Activated gamma-delta T cell treated with Interleukin-2 at 50 U/mL for 16 hours (primary cell): ENCODE measurements around the gene SPRING1.

Source experiments
- DNase-seq: peaks from one replicate; pipeline ENCODE4 v3.0.0-alpha.2; 2020

The SPRING1 gene

GRCh38 chr12:116707751-116708150 is 30.1 kb downstream of the SPRING1 start:
- no peak for DNase-seq

DNA sequence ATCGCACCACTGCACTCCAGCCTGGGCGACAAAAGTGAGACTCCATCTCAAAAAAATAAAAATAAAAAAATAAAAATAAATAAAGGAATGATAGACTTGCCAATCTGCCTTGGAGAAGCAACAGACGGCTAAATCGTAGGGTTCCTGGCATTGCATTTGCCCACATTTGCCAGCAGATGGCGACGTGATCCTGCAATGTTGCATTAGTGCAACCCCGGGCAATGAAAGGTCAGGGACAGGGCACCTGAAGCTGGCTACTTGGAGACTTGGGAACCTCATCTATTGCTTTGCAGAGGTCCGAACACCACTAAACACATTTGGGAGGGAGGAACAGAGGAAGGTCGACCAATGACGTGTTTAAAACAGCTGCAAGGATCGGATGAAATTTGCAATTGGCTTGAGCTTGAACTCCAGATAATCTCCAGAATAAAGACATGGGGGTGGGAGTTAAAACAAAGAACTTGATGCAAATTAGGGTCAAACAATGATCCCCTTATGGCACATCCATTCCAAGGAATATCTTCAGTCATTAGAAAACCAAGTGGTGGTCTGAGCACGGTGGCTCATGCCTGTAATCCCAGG is 34.6 kb downstream of the SPRING1 start:
- peak; percentile 65 for DNase-seq

DNA sequence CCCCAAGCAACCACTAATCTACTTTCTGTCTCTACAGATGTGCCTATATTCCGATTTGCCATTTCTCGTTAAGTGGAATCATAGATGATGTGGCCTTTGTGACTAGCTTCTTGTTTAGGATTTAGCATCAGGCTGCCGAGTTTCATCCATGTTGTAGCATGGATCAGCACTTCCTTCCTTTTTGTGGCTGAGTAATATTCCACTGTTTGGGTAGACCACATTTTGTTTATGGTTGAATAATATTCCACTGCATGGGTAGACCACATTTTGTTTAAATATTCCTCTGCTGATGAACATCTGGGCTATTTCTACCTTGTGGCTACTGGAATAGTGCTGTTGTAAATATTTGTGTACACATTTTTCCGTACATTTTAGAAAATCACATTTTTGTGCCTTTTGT is 36.4 kb downstream of the SPRING1 start:
- DNase-seq, result no peak

GRCh38 chr12:116700066-116700465 is 37.8 kb downstream of the SPRING1 start:
- no peak for DNase-seq

DNA sequence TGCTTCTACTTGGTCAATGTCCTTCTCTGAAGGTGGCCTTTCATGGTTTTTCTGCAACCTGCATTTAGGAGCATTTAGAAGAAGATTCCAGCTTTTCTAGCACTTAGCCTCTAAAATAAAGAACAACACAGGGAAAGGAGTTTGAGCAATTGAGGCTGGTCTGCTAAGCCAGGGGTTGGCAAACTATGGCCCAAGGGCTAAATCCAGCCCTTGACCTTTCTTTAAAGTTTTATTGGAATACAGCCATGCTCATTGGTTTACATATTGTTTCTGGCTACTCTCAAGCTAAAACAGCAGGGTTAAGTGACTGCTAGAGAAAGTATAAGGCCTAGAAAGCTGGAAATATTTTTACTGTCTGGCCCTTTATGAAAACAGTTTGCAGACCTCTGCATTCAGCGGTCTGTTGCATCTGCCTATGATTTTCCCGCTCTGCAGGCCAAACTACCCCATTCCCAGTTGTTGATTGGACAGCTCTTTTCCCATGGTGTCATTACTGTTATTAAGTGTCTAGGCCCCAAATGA is 39.3 kb downstream of the SPRING1 start:
- no peak for DNase-seq

DNA sequence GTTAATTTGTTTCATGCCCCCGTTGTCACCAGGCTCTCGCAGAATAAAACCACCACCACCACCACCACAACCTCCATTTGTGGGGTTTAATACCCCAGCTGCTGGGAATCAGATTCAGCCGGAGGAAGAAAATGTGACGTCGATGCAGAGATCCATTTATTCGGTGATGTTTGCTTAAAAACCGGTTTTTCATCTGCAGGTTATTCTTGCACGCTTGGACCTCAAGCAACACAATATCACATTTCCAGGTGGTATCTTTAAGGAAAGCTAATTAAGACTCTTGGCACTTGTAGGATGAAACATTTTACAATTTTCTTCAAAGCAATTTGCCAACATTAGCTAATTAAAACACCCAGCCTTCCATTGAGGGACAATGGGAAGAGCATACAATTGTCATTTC is 39.8 kb downstream of the SPRING1 start:
- DNase-seq, result no peak

DNA sequence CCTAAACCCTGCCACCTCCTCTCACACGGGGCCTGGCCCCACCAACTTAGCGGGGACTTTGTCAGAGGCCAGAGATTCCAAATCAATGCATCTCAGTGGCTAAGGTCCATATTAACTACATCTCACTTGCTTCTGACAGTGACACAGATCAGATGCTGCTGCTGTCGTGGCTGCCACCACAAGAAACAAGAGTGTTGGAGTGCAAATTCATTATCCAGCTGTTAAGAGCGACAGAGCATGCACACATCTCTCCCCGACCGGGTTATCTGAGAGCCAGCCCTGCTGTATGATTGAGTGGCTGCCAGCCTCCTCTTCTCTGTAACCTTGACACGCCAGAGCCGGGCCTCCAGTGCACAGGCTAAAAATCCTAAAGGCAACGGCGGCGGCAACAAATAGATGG is 40.2 kb downstream of the SPRING1 start:
- no peak for DNase-seq

DNA sequence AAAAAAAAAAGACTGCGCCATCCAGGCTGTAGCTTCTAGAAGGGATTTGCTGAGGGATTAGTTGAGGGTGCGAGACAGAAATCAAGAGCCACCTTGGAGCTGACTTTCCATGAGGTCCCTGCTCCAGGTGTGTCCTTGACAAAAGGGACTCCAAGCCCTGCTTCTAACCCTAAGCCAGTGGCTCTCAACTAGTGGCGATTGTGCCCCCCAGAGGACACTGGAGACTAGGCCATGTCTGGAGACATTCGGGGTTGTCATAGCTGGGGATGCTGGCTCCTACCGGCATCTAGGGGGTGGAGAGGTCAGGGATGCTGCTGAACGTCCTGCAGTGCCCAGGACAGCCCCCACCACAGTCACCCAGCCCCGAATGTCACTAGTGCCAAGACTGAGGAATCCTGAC is 40.6 kb downstream of the SPRING1 start:
- DNase-seq, result no peak

DNA sequence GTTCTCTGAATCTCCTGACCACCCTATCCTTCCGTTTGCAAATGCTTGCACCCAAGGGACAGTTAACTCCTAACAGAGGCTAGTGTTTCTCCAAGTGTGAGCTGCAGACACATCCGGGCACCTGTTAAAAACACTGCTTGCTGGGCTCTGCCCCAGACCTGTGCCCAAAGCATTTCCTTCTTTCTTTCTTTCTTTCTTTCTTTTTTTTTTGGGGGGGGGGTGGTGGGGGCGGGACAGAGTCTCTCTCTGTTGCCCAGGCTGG is 42.5 kb downstream of the SPRING1 start:
- no peak for DNase-seq

DNA sequence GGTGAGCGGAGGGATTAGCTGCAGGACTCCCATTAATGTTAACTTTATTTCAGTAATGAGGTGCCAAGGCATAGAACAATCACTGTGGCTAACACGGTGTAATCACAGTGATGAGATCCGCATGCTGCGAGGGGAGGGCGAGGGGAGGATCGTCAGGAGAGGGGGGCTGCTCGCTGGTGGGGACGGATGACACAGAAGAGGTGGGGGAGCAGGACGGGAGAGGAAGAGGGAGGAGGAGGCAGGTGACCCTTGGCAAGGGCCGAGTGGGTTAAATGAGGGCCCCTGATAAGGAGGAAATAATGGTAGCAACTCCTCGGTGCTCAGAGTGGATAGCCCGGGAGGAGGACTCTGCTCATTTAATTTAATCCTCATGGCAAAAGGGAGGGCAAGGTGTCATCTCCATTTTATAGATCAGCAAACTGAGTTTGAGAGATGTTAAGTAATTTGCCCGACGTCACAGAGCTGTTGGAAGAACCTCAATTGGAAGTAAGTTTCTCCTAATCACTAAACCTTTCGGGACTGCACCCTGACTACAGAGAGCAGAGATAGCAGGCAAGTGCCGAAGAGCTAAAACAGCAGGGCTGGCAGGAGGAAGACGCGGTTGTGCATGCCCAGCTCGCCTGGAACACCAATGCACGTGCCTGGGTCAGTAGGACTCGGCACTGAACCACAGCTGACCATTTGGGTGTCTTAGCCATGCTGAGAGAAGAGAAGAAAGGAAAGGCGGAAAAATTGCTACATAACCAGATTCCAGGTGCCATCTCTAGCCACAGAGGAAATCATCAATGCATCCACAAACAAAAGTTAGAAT is 43.0 kb downstream of the SPRING1 start:
- DNase-seq, result no peak

DNA sequence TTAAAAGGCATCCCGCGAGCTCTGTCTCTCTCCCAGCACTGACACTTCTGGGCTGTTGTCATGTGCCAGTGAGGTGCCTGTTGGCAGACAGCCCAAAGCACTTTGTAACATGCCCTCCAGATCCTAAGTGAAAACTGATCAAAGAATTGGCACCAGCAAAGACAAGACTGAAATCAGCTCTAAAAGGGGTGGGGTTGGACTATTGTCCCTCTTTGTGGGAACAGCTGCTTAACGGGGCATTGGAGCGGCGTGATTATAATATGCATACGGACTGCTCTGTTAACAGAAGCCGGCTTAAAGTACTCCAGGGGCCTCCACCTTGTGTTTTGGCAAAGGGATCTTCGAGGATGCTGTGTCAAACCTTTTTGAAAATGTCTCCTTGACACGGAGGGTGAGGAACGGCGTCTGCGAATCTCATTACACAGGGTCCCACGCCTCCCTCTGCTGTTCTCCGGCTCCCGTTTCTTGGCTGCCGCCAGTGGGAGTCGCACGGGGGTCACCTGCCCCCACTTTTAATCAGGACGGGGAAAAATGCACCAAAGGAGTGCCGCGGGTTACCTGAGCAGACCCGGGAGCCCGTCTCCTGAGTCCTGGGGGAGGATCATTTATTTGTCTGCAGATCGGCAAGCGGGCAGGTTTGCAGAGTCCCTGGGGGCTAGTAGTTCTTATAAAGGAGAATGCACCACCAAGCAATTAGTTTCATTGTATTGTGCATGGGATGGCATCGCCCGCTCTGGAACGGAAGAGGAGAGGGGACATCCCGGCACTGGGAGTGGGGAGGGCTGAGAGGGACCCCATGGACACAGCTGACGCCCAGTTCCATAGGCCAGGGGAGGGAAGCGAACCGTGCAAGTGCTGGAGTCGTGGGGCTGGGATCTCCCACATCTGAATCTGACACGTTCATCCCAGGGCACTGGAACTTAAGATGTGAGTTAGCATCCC is 44.3 kb downstream of the SPRING1 start:
- no peak for DNase-seq

DNA sequence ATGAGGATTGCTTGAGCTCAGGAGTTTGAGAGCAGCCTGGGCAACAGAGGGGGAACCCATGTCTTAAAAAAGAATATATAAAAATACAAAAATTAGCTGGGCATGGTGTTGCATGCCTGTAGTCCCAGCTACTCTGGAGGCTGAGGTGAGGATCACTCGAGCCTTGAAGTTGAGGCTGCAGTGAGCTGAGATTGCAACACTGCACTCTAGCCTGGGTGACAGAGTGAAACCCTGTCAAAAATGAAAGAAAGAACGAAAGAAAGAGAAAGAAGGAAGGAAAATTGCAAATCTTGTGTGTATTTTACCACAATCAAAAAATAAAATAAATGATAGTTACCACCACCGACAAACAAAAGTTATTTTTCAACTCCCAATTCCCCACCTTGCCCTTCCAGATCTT is 45.3 kb downstream of the SPRING1 start:
- no peak for DNase-seq

DNA sequence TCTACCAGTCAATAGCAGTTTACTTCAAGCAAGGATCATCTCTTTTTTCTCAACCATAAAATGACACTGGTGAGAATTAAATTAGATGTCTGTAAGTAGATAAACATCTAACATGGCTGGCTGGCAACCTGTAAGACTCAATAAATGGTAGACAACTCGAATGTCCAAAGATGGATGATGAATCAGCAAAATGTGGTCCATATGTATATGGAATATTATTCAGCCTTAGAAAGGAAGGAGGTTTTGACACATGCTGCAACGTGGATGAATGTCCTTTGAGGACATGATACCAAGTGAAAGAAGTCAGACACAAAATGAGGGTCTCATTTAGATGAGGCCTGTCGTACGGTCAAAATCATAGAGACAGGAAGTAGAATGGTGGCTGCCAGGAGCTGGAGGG is 46.2 kb downstream of the SPRING1 start:
- no peak for DNase-seq

GRCh38 chr12:116691205-116691604 is 46.7 kb downstream of the SPRING1 start:
- no peak for DNase-seq

DNA sequence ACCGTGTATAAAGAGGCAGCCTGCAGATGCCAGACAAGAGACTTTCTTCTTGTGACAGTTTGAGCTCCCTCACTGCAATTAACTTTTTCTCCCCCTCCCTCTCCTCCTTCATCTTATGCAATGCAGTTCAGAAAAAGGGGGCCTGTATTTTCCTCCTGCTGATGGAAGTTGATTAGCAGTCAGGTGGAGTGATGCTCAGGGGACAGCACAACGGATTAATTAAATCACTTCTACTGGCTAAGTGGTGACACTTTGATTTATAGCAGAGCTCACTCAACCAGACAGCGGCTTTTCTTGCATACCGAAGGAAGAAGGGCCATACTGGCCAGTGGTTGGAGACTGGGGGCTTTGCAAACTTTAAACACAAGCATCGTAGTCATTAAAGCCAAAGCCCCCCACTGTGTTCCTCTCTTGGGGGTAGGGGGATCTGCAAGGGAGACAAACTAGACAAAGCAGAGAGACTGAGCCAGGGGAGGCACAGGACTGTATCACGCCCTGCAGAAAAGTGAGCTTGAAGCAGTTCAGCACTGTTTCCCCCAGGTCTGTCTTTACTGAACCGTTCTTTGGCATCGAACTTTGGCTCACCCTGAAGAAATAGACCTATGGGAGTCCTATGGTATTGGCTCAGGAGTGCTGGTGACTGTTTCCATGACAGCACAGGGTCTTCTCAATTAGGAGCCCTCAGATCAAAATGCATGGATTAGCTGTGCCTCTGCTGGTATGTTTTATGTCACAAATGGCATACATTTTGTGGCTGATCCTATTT is 47.7 kb downstream of the SPRING1 start:
- DNase-seq, result no peak

GRCh38 chr12:116689521-116689920 is 48.3 kb downstream of the SPRING1 start:
- no peak for DNase-seq
